Measurements from ENCODE around the gene PELI1. TPM values are rescaled to one million over a fixed set of nuclear protein-coding genes. Genes with fewer than 3 reads are reported as not detected.

Gene PELI1
- total RNA-seq, 1 experiment from 2014 or later = 61.0 TPM

- TF ChIP-seq, protein P1, sequence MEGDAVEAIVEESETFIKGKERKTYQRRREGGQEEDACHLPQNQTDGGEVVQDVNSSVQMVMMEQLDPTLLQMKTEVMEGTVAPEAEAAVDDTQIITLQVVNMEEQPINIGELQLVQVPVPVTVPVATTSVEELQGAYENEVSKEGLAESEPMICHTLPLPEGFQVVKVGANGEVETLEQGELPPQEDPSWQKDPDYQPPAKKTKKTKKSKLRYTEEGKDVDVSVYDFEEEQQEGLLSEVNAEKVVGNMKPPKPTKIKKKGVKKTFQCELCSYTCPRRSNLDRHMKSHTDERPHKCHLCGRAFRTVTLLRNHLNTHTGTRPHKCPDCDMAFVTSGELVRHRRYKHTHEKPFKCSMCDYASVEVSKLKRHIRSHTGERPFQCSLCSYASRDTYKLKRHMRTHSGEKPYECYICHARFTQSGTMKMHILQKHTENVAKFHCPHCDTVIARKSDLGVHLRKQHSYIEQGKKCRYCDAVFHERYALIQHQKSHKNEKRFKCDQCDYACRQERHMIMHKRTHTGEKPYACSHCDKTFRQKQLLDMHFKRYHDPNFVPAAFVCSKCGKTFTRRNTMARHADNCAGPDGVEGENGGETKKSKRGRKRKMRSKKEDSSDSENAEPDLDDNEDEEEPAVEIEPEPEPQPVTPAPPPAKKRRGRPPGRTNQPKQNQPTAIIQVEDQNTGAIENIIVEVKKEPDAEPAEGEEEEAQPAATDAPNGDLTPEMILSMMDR (conservative IDR thresholded peaks at IDR 0.05) = no peak
- Histone ChIP-seq H3T11ph (ENCODE audit: low read length) (no peak overlapping the region), H2BK15ac (ENCODE audit: low read depth, low read length) (no peak overlapping the region), H4K8ac (replicated peaks; ENCODE audit: insufficient read length, low read depth, low read length) (no peak overlapping the region), H3K79me1 (ENCODE audit: insufficient read depth, low read depth, low read length, poor library complexity, severe bottlenecking) (no peaks in the 10 kb centered on the region), H3K4me1 (ENCODE audit: insufficient read depth, low read length) (no peaks in the 10 kb centered on the region; the same call in 1 of the 2 replicates), H2AK5ac (ENCODE audit: insufficient read length, low read length) (no peak overlapping the region), H3K23me2 (ENCODE audit: insufficient read length, low read depth, low read length, poor library complexity, severe bottlenecking) (no peaks in the 10 kb centered on the region), H4K5ac (ENCODE audit: insufficient read length, low read depth, low read length) (no peak overlapping the region), H2BK20ac (ENCODE audit: low read depth, low read length, poor library complexity, severe bottlenecking) (no peak overlapping the region), H2BK120ac (ENCODE audit: low read depth, low read length, poor library complexity, severe bottlenecking) (no peak overlapping the region), H3K9ac (ENCODE audit: extremely low read depth, insufficient read length, low read length) (no peak overlapping the region), H3K79me2 (ENCODE audit: insufficient read depth, low read length) (no peaks in the 10 kb centered on the region), H4K20me1 (ENCODE audit: control insufficient read depth, insufficient read depth, insufficient read length) (no peaks in the 10 kb centered on the region), H3K4ac (ENCODE audit: low read depth, low read length) (no peak overlapping the region), H3K18ac (ENCODE audit: insufficient read length, low read depth, low read length) (no peak overlapping the region), H4K91ac (ENCODE audit: insufficient read length, low read depth, low read length) (no peak overlapping the region), H2BK5ac (ENCODE audit: insufficient read length, low read length) (no peak overlapping the region), H2AFZ (ENCODE audit: low read length) (no peak overlapping the region), H3K27ac (ENCODE audit: insufficient read length, low read depth, low read length) (no peak overlapping the region), H3K27me3 (ENCODE audit: insufficient read depth, low read length) (no peaks in the 10 kb centered on the region), H2BK12ac (ENCODE audit: insufficient read length, low read depth, low read length) (no peak overlapping the region), H3K4me2 (ENCODE audit: insufficient read depth, insufficient read length, low read length) (no peak overlapping the region), H3K23ac (ENCODE audit: insufficient read length, low read depth, low read length) (no peak overlapping the region), H3K14ac (ENCODE audit: insufficient read depth, low read length) (no peak overlapping the region), H3K56ac (ENCODE audit: insufficient read length, low read depth, low read length) (no peak overlapping the region), H3K9me3 (ENCODE audit: control insufficient read depth, low read depth, low read length) (no peaks in the 10 kb centered on the region)
- Mint-ChIP-seq H3K4me3 (no peak overlapping the region), H3K36me3 (ENCODE audit: insufficient read depth in 1 of 3, low read depth in 3 of 3) (no peaks in the 10 kb centered on the region; a peak in 1 of 7 replicates), H3K27ac (no peak overlapping the region), H3K27me3 (ENCODE audit: low read depth) (no peaks in the 10 kb centered on the region), H3K9me3 (no peaks in the 10 kb centered on the region), H3K4me1 (peaks cover 42 to 45% of the 10 kb centered on the region in 2 experiments)
- DNase-seq = no peak
- WGBS (ENCODE audit: extremely low coverage, insufficient read length, low lambda C conversion rate) = no CpG with 5 or more reads among the region's 4 CpGs
Measured at GRCh38 chr2:64193491-64193890, 49.3 kb upstream of the PELI1 start.

Measured in H9 (cell line).